CD14-positive monocyte (primary cell): ENCODE results near the gene RPL3. TPM values are rescaled to one million over a fixed set of nuclear protein-coding genes. Genes with fewer than 3 reads are reported as not detected.

Experiments
- DNase-seq, 3 donors: peaks; one replicate each; pipeline ENCODE4 v3.0.0-alpha.2; 2011 to 2022
- H2AFZ ChIP-seq: 2 replicates; pipeline ENCODE4 v1.6.0; 2012; ENCODE audit warnings: mild to moderate bottlenecking, low read depth, low read length, inconsistent platforms; ENCODE audit not compliant: insufficient read depth, poor library complexity, severe bottlenecking
- H3K27ac ChIP-seq, 2 donors: 1 replicate in 1 of 2; 2 replicates in 1 of 2; pipeline ENCODE4 v1.5.1; 2012 to 2013; ENCODE audit warnings: low read length in 2 of 2, control low read depth in 1 of 2, inconsistent platforms in 1 of 2, low read depth in 1 of 2, mild to moderate bottlenecking in 1 of 2
- H3K27me3 ChIP-seq, 2 donors: one replicate each; pipeline versions ENCODE4 v1.6.0 to v1.6.1; 2011 to 2013; ENCODE audit warnings: low read length in 2 of 2; ENCODE audit not compliant: control insufficient read depth in 2 of 2, insufficient read depth in 2 of 2
- H3K36me3 ChIP-seq, 2 donors: replicated peaks in 1 of 2; 1 replicate in 1 of 2; 2 replicates in 1 of 2; pipeline versions ENCODE4 v1.5.1 to v1.6.1; 2012 to 2013; ENCODE audit warnings: low read length in 2 of 2, control low read depth in 1 of 2, inconsistent platforms in 1 of 2, mild to moderate bottlenecking in 1 of 2; ENCODE audit not compliant: insufficient read depth in 2 of 2, control insufficient read depth in 1 of 2
- H3K4me1 ChIP-seq, 2 donors: 1 replicate in 1 of 2; 2 replicates in 1 of 2; pipeline versions ENCODE4 v1.5.1 to v1.6.1; 2012 to 2013; ENCODE audit warnings: low read length in 2 of 2, control low read depth in 1 of 2, inconsistent platforms in 1 of 2, mild to moderate bottlenecking in 1 of 2, moderate library complexity in 1 of 2; ENCODE audit not compliant: insufficient read depth in 2 of 2, control insufficient read depth in 1 of 2
- H3K4me2 ChIP-seq: replicated peaks from 2 replicates; pipeline ENCODE3; 2012; ENCODE audit warnings: low read length, moderate library complexity, mild to moderate bottlenecking; ENCODE audit not compliant: poor library complexity, severe bottlenecking; ENCODE audit errors: extremely low read depth
- H3K4me3 ChIP-seq, 3 experiments: fragments of 200-600 bp in 1 of 3; sonication (generic) in 1 of 3; replicated peaks in 1 of 3; 1 replicate in 2 of 3; 2 replicates in 1 of 3; pipeline ENCODE4 v1.5.1; 2011 to 2013; ENCODE audit warnings: low read length in 3 of 3, mild to moderate bottlenecking in 3 of 3, control low read depth in 2 of 3, low read depth in 2 of 3, inconsistent platforms in 1 of 3, moderate library complexity in 1 of 3
- H3K79me2 ChIP-seq: 2 replicates; pipeline ENCODE4 v1.6.0; 2012; ENCODE audit warnings: mild to moderate bottlenecking, control low read depth, inconsistent platforms, low read length, moderate library complexity; ENCODE audit not compliant: insufficient read depth
- H3K9ac ChIP-seq: 2 replicates; pipeline ENCODE4 v1.6.0; 2017; ENCODE audit warnings: low read length, mild to moderate bottlenecking; ENCODE audit not compliant: insufficient read depth, poor library complexity, severe bottlenecking
- H3K9me3 ChIP-seq, 2 donors: replicated peaks in 1 of 2; 1 replicate in 1 of 2; 2 replicates in 1 of 2; pipeline versions ENCODE4 v1.5.1 to v1.6.1; 2012 to 2013; ENCODE audit warnings: low read length in 2 of 2, control low read depth in 1 of 2; ENCODE audit not compliant: control insufficient read depth in 1 of 2, insufficient read depth in 1 of 2
- H4K20me1 ChIP-seq: 2 replicates; pipeline ENCODE4 v1.6.0; 2012; ENCODE audit warnings: mild to moderate bottlenecking, low read length, control low read depth, moderate library complexity; ENCODE audit not compliant: insufficient read depth
- H3K27ac Mint-ChIP-seq, 7 donors: one replicate each; pipeline ENCODE4 v1.8.0; 2020; ENCODE audit warnings: mild to moderate bottlenecking in 7 of 7, mixed read lengths in 7 of 7, moderate library complexity in 6 of 7, inconsistent platforms in 2 of 7
- H3K27me3 Mint-ChIP-seq, 3 donors: one replicate each; pipeline ENCODE4 v1.8.0; 2021 to 2022; ENCODE audit warnings: low read depth in 3 of 3, mild to moderate bottlenecking in 3 of 3, mixed read lengths in 3 of 3, moderate library complexity in 3 of 3, inconsistent platforms in 1 of 3
- H3K36me3 Mint-ChIP-seq, 2 donors: one replicate each; pipeline ENCODE4 v1.8.0; 2020; ENCODE audit warnings: mixed read lengths in 2 of 2, inconsistent platforms in 1 of 2, mild to moderate bottlenecking in 1 of 2
- H3K4me1 Mint-ChIP-seq: one replicate; pipeline ENCODE4 v1.8.0; 2020; ENCODE audit warnings: mild to moderate bottlenecking, mixed read lengths
- H3K4me3 Mint-ChIP-seq, 2 donors: one replicate each; pipeline ENCODE4 v1.8.0; 2020; ENCODE audit warnings: mild to moderate bottlenecking in 2 of 2, mixed read lengths in 2 of 2, moderate library complexity in 1 of 2
- H3K9me3 Mint-ChIP-seq, 7 donors: one replicate each; pipeline ENCODE4 v1.8.0; 2020 to 2022; ENCODE audit warnings: mixed read lengths in 7 of 7, mild to moderate bottlenecking in 6 of 7, moderate library complexity in 6 of 7, inconsistent platforms in 2 of 7
- CTCF ChIP-seq: fragments of 200-600 bp; IDR thresholded peaks from one replicate; pipeline ENCODE4 v1.8.0; 2022; ENCODE audit warnings: antibody characterized with exemption, mild to moderate bottlenecking
- WGBS: methylation state at CpG from one replicate; pipeline ENCODE4 v1.1.5; 2013; ENCODE audit warnings: missing lambda C conversion rate; ENCODE audit not compliant: insufficient coverage; 5-methylcytosine and 5-hydroxymethylcytosine counted together
- intact Hi-C, 2 donors: fragments of 100-400 bp; cut with micrococcal nuclease; formaldehyde crosslinking; loops; one replicate each; pipeline versions ENCODE4 v1.15.0 to v1.15.1; 2023
- polyA plus RNA-seq, 3 donors: library from polyadenylated mRNA; depleted of rRNA in 1 of 3; unstranded in 2 of 3; stranded (reverse) in 1 of 3; fragments of 300-500 nt in 2 of 3; fragments of >200 nt in 1 of 3; fragmentation: Illumina TruSeq in 2 of 3; gene quantifications; 1 replicate in 2 of 3; 2 replicates in 1 of 3; pipeline ENCODE4 v1.2.3, GENCODE V29; 2012 to 2021

The RPL3 gene
- polyA plus RNA-seq, 3 donors = 604 to 2,104 (median 698) TPM

GRCh38 chr22:39298241-39298987 lies 21.0 kb downstream of the RPL3 start:
- H3K27ac ChIP-seq = no peak overlapping the region
- peaks cover 26 to 41% of the 10 kb centered on the region in 2 donors for H3K4me1 ChIP-seq
- no peak for DNase-seq
- H3K9ac ChIP-seq = no peak overlapping the region
- Mint-ChIP-seq H3K4me3 (no peak overlapping the region), H3K4me1 (peaks cover 48% of the 10 kb centered on the region), H3K36me3 (peaks cover 3 to 4% of the 10 kb centered on the region in 2 donors), H3K27me3 (peaks cover 7 to 19% (median 12%) of the 10 kb centered on the region in 3 donors), H3K27ac (peak overlapping the region in 3 of 7 donors; percentile 22 to 80 (median 38)), H3K9me3 (peaks cover 0 to under 1% (median 0%) of the 10 kb centered on the region in 7 donors)
- H3K4me3 ChIP-seq = no peak overlapping the region
- TF ChIP-seq CTCF = no peak
- H3K79me2 ChIP-seq = no peaks in the 10 kb centered on the region
- 70% methylated on average over 13 of the region's 18 CpGs for WGBS
- H3K4me2 ChIP-seq = no peak overlapping the region
- H3K36me3 ChIP-seq = no peaks in the 10 kb centered on the region
- no peaks in the 10 kb centered on the region for H4K20me1 ChIP-seq
- H3K27me3 ChIP-seq = no peaks in the 10 kb centered on the region
- intact Hi-C loops = no loop called here
- H3K9me3 ChIP-seq = no peaks in the 10 kb centered on the region
- no peak overlapping the region for H2AFZ ChIP-seq

- no peak for TF ChIP-seq CTCF
- Mint-ChIP-seq H3K9me3 (peaks cover 0 to 2% (median 0%) of the 10 kb centered on the region in 7 donors), H3K27me3 (peaks cover 7 to 19% (median 12%) of the 10 kb centered on the region in 3 donors), H3K4me1 (peaks cover 54% of the 10 kb centered on the region), H3K27ac (peak overlapping the region in 1 of 7 donors; percentile 38), H3K4me3 (no peak overlapping the region), H3K36me3 (peaks cover 3 to 4% of the 10 kb centered on the region in 2 donors)
- DNase-seq = no peak
- intact Hi-C loops = no loop called here
- WGBS = 64% methylated on average over 11 of the region's 18 CpGs
- H3K4me3 ChIP-seq = no peak overlapping the region
- H3K36me3 ChIP-seq = no peaks in the 10 kb centered on the region
- no peak overlapping the region for H2AFZ ChIP-seq
- H3K27ac ChIP-seq = no peak overlapping the region
- no peaks in the 10 kb centered on the region for H3K79me2 ChIP-seq
- no peaks in the 10 kb centered on the region for H3K9me3 ChIP-seq
- H3K4me1 ChIP-seq = peaks cover 32 to 48% of the 10 kb centered on the region in 2 donors
- no peak overlapping the region for H3K4me2 ChIP-seq
- H3K9ac ChIP-seq = no peak overlapping the region
- H3K27me3 ChIP-seq = no peaks in the 10 kb centered on the region
- H4K20me1 ChIP-seq = no peaks in the 10 kb centered on the region
These were observed 21.8 kb downstream of the RPL3 start for GRCh38 chr22:39297490-39298240.
